Liver (tissue), 9 donors: ENCODE results near the gene THRA. TPM values are rescaled to one million over a fixed set of nuclear protein-coding genes. Genes with fewer than 3 reads are reported as not detected.

Experiments
- DNase-seq: peaks from one replicate; pipeline ENCODE4 v3.0.0-alpha.2; 2017; ENCODE audit warnings: low spot score
- H3K27ac ChIP-seq, 2 donors: one replicate each; pipeline ENCODE4 v1.7.0; 2013; ENCODE audit warnings: inconsistent platforms in 2 of 2, low read length in 2 of 2, control low read depth in 1 of 2, low read depth in 1 of 2, mild to moderate bottlenecking in 1 of 2
- H3K27me3 ChIP-seq, 4 donors: one replicate each; pipeline versions ENCODE4 v1.6.1 to v1.7.0; 2013; ENCODE audit warnings: low read length in 3 of 4, inconsistent platforms in 1 of 4, mild to moderate bottlenecking in 1 of 4, moderate library complexity in 1 of 4; ENCODE audit not compliant: control insufficient read depth in 4 of 4, insufficient read depth in 4 of 4
- H3K36me3 ChIP-seq, 4 donors: one replicate each; pipeline versions ENCODE4 v1.6.1 to v1.7.0; 2013; ENCODE audit warnings: low read length in 3 of 4, mild to moderate bottlenecking in 3 of 4, low read depth in 1 of 4, moderate library complexity in 1 of 4; ENCODE audit not compliant: control insufficient read depth in 4 of 4, insufficient read depth in 3 of 4
- H3K4me1 ChIP-seq, 4 donors: one replicate each; pipeline versions ENCODE4 v1.6.1 to v1.7.0; 2013; ENCODE audit warnings: low read length in 3 of 4, mild to moderate bottlenecking in 3 of 4, moderate library complexity in 1 of 4; ENCODE audit not compliant: control insufficient read depth in 4 of 4, insufficient read depth in 4 of 4
- H3K4me3 ChIP-seq, 3 donors: one replicate each; pipeline versions ENCODE4 v1.6.1 to v1.7.0; 2013; ENCODE audit warnings: low read length in 3 of 3, control low read depth in 1 of 3, low read depth in 1 of 3, mild to moderate bottlenecking in 1 of 3
- H3K9ac ChIP-seq, 2 donors: one replicate each; pipeline ENCODE4 v1.7.0; 2013; ENCODE audit warnings: low read length in 2 of 2, mild to moderate bottlenecking in 2 of 2, moderate library complexity in 2 of 2, control low read depth in 1 of 2, low read depth in 1 of 2
- H3K9me3 ChIP-seq, 4 donors: one replicate each; pipeline versions ENCODE4 v1.6.1 to v1.7.0; 2013; ENCODE audit warnings: low read length in 3 of 4; ENCODE audit not compliant: control insufficient read depth in 4 of 4
- FOXA1 ChIP-seq: IDR thresholded peaks from 2 replicates; pipeline ENCODE4 v1.6.1; 2016; ENCODE audit warnings: antibody characterized with exemption
- GABPA ChIP-seq, 2 donors: IDR thresholded peaks in 1 of 2; conservative IDR thresholded peaks in 1 of 2; 2 replicates each; pipeline ENCODE4 v1.6.1; 2016; ENCODE audit warnings: antibody characterized with exemption in 2 of 2, mild to moderate bottlenecking in 1 of 2, moderate library complexity in 1 of 2
- HNF4A ChIP-seq, 2 donors: conservative IDR thresholded peaks; 2 replicates each; pipeline ENCODE4 v1.6.1; 2016; ENCODE audit warnings: antibody characterized with exemption in 2 of 2, mild to moderate bottlenecking in 2 of 2
- HNF4G ChIP-seq: IDR thresholded peaks from 2 replicates; pipeline ENCODE4 v1.6.1; 2016; ENCODE audit warnings: antibody characterized with exemption
- NR2F2 ChIP-seq: IDR thresholded peaks from 2 replicates; pipeline ENCODE4 v1.6.1; 2016; ENCODE audit warnings: antibody characterized with exemption
- RAD21 ChIP-seq, 2 donors: IDR thresholded peaks; 2 replicates each; pipeline ENCODE4 v1.6.1; 2016; ENCODE audit warnings: antibody characterized with exemption in 2 of 2, mild to moderate bottlenecking in 2 of 2
- RXRA ChIP-seq, 2 donors: IDR thresholded peaks; 2 replicates each; pipeline ENCODE4 v1.6.1; 2017 to 2018; ENCODE audit warnings: antibody characterized with exemption in 2 of 2, mild to moderate bottlenecking in 1 of 2
- WGBS: extraction: QIAGEN DNeasy Blood & Tissue Kit; methylation state at CpG from one replicate; pipeline ENCODE4 v1.1.7; 2013; 5-methylcytosine and 5-hydroxymethylcytosine counted together
- polyA plus RNA-seq, 2 donors: library from polyadenylated mRNA; stranded (reverse) in 1 of 2; unstranded in 1 of 2; fragments of 200-250 nt in 1 of 2; fragments of >200 nt in 1 of 2; fragmentation: Nextera tagmentation in 1 of 2; extraction: Ambion mirVana in 1 of 2; gene quantifications; one replicate each; pipeline versions ENCODE4 v1.2.1 to v1.2.3, GENCODE V29; 2013 to 2015
- total RNA-seq, 2 donors: library from RNA; depleted of rRNA; stranded (reverse); fragments of >200 nt; gene quantifications; one replicate each; pipeline ENCODE4 v1.2.3, GENCODE V29; 2014
- TF ChIP-seq, protein P1 (sequence below): fragments of 150-350 bp; IDR thresholded peaks from 2 replicates; pipeline ENCODE4 v1.5.1; 2017; ENCODE audit warnings: improper control_type of control experiment, low read depth, low read length; ENCODE audit not compliant: missing input control
- TF ChIP-seq, protein P2 (sequence below): IDR thresholded peaks from 2 replicates; pipeline ENCODE4 v1.6.1; 2016; ENCODE audit warnings: antibody characterized with exemption, mild to moderate bottlenecking
- TF ChIP-seq, protein P3 (sequence below): IDR thresholded peaks from 2 replicates; pipeline ENCODE4 v1.6.1; 2016; ENCODE audit warnings: antibody characterized with exemption
- TF ChIP-seq, protein P4 (sequence below): IDR thresholded peaks from 2 replicates; pipeline ENCODE4 v1.6.1; 2016; ENCODE audit warnings: antibody characterized with exemption
- TF ChIP-seq, protein P5 (sequence below): IDR thresholded peaks from 2 replicates; pipeline ENCODE4 v1.6.1; 2016; ENCODE audit warnings: antibody characterized with exemption
- donor health status: healthy.
- donor health status: healthy.
- donor health status: healthy.
- donor health status: healthy.
- donor health status: healthy.

The THRA gene, protein sequence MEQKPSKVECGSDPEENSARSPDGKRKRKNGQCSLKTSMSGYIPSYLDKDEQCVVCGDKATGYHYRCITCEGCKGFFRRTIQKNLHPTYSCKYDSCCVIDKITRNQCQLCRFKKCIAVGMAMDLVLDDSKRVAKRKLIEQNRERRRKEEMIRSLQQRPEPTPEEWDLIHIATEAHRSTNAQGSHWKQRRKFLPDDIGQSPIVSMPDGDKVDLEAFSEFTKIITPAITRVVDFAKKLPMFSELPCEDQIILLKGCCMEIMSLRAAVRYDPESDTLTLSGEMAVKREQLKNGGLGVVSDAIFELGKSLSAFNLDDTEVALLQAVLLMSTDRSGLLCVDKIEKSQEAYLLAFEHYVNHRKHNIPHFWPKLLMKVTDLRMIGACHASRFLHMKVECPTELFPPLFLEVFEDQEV
- total RNA-seq = 10 to 100 TPM in 1 of 2 donors, 1 to 10 TPM in 1; 8.5 to 10.3 TPM
- 1 to 10 TPM; 3.2 to 6.3 TPM for polyA plus RNA-seq

DNA sequence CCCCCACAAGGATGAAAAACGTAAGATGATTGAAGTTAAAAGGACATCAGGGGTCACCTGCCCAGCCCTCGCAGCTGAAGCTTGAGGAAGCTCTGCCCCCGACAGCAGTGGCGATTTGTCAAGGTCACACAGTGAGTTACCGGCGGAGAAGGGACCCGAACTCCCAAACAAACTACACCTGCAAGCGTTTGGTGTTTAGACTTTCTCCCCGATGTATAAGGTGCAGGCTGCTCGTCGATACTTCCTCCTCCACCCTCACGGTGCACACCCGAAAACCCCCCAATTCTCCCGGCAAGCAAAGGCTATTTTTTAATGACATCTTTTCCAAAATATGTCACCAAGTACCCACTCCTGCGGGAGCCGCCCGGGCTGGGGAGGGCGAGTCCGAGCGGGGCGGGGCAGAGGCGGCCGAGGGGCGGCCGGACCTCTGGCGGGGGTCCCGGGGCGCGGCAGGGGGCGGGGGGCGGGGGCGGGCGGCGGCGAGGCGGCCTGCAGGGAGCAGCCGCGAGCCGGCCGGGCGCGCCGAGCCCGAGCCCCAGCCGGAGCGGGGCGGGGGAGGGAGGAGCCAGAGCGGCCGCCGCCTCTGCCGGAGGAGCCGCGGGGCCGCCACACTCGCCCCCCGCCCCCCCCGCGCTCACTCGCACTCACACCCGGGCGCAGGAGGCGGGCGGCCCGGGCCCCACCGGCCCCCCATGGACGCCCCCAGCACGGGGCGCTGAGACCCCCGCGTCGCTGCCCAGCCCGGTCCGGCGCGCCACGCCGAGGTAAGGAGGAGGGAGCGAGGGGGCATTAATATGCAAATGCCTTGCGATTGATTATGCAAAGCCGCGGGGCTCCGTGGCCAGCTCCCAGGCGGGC lies at the start of gene THRA:
Gene THRA, plus strand, starts transcription at position 637 of the 858 bp plus-strand sequence. CDS start 11,524 bp downstream, outside the sequence.
- TF ChIP-seq, protein P1, sequence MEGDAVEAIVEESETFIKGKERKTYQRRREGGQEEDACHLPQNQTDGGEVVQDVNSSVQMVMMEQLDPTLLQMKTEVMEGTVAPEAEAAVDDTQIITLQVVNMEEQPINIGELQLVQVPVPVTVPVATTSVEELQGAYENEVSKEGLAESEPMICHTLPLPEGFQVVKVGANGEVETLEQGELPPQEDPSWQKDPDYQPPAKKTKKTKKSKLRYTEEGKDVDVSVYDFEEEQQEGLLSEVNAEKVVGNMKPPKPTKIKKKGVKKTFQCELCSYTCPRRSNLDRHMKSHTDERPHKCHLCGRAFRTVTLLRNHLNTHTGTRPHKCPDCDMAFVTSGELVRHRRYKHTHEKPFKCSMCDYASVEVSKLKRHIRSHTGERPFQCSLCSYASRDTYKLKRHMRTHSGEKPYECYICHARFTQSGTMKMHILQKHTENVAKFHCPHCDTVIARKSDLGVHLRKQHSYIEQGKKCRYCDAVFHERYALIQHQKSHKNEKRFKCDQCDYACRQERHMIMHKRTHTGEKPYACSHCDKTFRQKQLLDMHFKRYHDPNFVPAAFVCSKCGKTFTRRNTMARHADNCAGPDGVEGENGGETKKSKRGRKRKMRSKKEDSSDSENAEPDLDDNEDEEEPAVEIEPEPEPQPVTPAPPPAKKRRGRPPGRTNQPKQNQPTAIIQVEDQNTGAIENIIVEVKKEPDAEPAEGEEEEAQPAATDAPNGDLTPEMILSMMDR = peak; percentile 11
- TF ChIP-seq, protein P2, sequence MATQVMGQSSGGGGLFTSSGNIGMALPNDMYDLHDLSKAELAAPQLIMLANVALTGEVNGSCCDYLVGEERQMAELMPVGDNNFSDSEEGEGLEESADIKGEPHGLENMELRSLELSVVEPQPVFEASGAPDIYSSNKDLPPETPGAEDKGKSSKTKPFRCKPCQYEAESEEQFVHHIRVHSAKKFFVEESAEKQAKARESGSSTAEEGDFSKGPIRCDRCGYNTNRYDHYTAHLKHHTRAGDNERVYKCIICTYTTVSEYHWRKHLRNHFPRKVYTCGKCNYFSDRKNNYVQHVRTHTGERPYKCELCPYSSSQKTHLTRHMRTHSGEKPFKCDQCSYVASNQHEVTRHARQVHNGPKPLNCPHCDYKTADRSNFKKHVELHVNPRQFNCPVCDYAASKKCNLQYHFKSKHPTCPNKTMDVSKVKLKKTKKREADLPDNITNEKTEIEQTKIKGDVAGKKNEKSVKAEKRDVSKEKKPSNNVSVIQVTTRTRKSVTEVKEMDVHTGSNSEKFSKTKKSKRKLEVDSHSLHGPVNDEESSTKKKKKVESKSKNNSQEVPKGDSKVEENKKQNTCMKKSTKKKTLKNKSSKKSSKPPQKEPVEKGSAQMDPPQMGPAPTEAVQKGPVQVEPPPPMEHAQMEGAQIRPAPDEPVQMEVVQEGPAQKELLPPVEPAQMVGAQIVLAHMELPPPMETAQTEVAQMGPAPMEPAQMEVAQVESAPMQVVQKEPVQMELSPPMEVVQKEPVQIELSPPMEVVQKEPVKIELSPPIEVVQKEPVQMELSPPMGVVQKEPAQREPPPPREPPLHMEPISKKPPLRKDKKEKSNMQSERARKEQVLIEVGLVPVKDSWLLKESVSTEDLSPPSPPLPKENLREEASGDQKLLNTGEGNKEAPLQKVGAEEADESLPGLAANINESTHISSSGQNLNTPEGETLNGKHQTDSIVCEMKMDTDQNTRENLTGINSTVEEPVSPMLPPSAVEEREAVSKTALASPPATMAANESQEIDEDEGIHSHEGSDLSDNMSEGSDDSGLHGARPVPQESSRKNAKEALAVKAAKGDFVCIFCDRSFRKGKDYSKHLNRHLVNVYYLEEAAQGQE = no peak
- peaks cover 0 to 37% (median 22%) of the 10 kb centered on the region in 4 donors for H3K4me1 ChIP-seq
- H3K27ac ChIP-seq = peak within 1 kb of the TSS; percentile 66 to 83
- peak within 1 kb of the TSS; percentile 83 to 90 (median 90) for H3K4me3 ChIP-seq
- peak; percentile 77 for DNase-seq
- no peaks in the 10 kb centered on the region for H3K9me3 ChIP-seq
- peak within 1 kb of the TSS; percentile 26 to 67 for H3K9ac ChIP-seq
- no peaks in the 10 kb centered on the region for H3K36me3 ChIP-seq
- under 1% methylated on average over 80 of the region's 83 CpGs for WGBS
- no peaks in the 10 kb centered on the region for H3K27me3 ChIP-seq

DNA sequence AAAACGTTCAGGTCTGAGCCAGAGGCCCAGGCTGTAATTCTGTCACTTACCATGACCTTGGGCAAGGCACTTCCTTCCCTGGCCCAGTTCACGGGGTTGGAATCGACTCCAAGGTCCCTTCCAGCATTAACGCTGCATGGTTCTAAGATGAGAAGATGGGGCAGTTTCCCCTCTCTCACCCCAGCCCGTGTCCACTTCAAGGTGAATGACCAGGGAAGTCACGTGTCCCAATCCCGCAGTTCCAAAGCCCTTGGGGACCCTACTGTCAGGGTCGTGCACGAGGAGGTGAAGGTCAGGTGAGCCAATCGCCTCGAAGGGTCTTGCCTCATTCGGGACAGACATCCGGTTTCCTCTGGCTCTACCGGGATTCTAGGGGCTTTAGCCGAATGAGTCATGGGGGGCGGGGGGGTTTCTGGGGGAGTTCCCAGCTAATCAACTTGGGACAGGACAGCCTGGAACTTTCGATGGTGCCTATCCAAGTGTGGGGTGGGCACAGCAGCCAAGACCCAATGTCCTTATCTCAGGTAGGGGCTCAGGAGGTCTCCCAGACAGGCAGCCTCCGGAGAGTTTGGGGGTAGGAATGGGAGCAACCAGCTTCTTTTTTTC lies 48.3 kb upstream of the THRA start:
- Histone ChIP-seq H3K27me3 (no peaks in the 10 kb centered on the region), H3K9me3 (no peaks in the 10 kb centered on the region), H3K9ac (no peak overlapping the region), H3K4me3 (no peak overlapping the region), H3K36me3 (no peaks in the 10 kb centered on the region), H3K4me1 (peaks cover 0 to 9% (median 0%) of the 10 kb centered on the region in 4 donors), H3K27ac (no peak overlapping the region)
- no peak for TF ChIP-seq HNF4G
- no peak for TF ChIP-seq FOXA1
- no peak for TF ChIP-seq RAD21 (IDR thresholded peaks at IDR 0.05)
- TF ChIP-seq, protein P3, sequence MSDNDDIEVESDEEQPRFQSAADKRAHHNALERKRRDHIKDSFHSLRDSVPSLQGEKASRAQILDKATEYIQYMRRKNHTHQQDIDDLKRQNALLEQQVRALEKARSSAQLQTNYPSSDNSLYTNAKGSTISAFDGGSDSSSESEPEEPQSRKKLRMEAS = no peak
- no peak for TF ChIP-seq HNF4A (conservative IDR thresholded peaks at IDR 0.05)
- TF ChIP-seq, protein P1 = no peak
- TF ChIP-seq GABPA (IDR thresholded peaks at IDR 0.05 in 1 of 2, conservative IDR thresholded peaks at IDR 0.05 in 1 of 2) = no peak
- TF ChIP-seq, protein P4, sequence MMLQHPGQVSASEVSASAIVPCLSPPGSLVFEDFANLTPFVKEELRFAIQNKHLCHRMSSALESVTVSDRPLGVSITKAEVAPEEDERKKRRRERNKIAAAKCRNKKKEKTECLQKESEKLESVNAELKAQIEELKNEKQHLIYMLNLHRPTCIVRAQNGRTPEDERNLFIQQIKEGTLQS = no peak
- no peak for TF ChIP-seq RXRA (IDR thresholded peaks at IDR 0.05)
- TF ChIP-seq, protein P5, sequence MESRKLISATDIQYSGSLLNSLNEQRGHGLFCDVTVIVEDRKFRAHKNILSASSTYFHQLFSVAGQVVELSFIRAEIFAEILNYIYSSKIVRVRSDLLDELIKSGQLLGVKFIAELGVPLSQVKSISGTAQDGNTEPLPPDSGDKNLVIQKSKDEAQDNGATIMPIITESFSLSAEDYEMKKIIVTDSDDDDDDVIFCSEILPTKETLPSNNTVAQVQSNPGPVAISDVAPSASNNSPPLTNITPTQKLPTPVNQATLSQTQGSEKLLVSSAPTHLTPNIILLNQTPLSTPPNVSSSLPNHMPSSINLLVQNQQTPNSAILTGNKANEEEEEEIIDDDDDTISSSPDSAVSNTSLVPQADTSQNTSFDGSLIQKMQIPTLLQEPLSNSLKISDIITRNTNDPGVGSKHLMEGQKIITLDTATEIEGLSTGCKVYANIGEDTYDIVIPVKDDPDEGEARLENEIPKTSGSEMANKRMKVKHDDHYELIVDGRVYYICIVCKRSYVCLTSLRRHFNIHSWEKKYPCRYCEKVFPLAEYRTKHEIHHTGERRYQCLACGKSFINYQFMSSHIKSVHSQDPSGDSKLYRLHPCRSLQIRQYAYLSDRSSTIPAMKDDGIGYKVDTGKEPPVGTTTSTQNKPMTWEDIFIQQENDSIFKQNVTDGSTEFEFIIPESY = no peak
- no peak for TF ChIP-seq NR2F2
- DNase-seq = no peak
- WGBS = 43% methylated on average over 18 of the region's 18 CpGs
